Loucy (cell line): ENCODE measurements around the gene PCTP.

ENCODE experiments used
- CTCF ChIP-seq: fragments of 200-600 bp; sonication (generic); conservative IDR thresholded peaks from 2 replicates; pipeline ENCODE4 v1.5.1; 2014; ENCODE audit warnings: mild to moderate bottlenecking, antibody characterized with exemption, low read length
- EZH2phosphoT487 ChIP-seq: fragments of 200-600 bp; IDR thresholded peaks from 2 replicates; pipeline ENCODE4 v1.6.1; 2018; ENCODE audit warnings: antibody characterized with exemption, mild to moderate bottlenecking, moderate library complexity, borderline replicate concordance

DNA sequence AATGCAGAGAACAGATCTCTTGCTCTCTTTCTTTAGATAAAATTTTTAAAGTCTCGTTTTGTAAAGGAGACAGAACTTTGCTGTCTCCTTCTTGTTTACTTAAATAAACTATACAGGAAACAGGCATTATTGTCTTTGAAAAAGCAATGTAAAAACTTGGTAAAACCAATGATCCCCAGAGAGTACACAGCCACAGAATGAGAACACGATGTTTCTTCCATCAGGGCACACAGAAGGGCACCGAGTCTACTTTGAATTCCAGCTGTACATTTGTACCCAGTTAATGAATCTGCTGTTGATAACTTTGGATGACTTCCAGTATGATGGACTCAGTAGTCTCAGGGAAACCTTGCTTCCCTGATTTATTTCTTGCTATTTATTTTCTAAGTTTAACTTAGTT lies 20.0 kb upstream of the PCTP start:
- TF ChIP-seq CTCF (no peak), EZH2phosphoT487 (no peak)
